ENCODE data around the gene DST. TPM values are rescaled to one million over a fixed set of nuclear protein-coding genes. Genes with fewer than 3 reads are reported as not detected.

Gene DST
- total RNA-seq, 1 experiment from 2014 or later = 91.9 TPM

DNA sequence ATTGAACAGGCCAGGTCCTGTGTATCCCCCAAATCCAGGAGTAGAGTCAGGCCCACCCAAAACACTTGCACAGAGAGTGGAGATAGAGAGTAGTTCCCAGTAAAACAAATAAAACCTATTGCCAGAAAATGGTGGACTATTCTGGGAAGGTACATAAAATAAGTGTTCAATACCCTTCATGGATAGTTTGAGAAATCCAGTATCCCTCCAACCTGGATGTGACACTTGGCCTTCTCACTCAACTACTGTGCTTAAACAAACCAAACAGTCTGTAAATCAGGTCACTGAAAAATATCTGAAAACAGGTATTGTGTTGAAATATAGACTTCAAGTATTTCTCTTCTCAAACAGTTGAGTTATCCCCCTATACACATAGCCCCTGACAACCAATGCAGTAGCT is 233.7 kb downstream of the DST start:
- H2BK15ac ChIP-seq (ENCODE audit: low read depth, low read length) = no peak overlapping the region
- H3T11ph ChIP-seq (ENCODE audit: low read length) = no peak overlapping the region
- H3K79me2 ChIP-seq (ENCODE audit: insufficient read depth, low read length) = no peaks in the 10 kb centered on the region
- H3K18ac ChIP-seq (ENCODE audit: insufficient read length, low read depth, low read length) = no peak overlapping the region
- H2AFZ ChIP-seq (ENCODE audit: low read length) = no peak overlapping the region
- no peaks in the 10 kb centered on the region for H3K9me3 Mint-ChIP-seq
- H4K8ac ChIP-seq (replicated peaks; ENCODE audit: insufficient read length, low read depth, low read length) = no peak overlapping the region
- H3K27me3 ChIP-seq (ENCODE audit: insufficient read depth, low read length) = no peaks in the 10 kb centered on the region
- no peak overlapping the region for H4K5ac ChIP-seq (ENCODE audit: insufficient read length, low read depth, low read length)
- no peaks in the 10 kb centered on the region for H3K79me1 ChIP-seq (ENCODE audit: insufficient read depth, low read depth, low read length, poor library complexity, severe bottlenecking)
- H4K91ac ChIP-seq (ENCODE audit: insufficient read length, low read depth, low read length) = no peak overlapping the region
- no peak overlapping the region for H2BK20ac ChIP-seq (ENCODE audit: low read depth, low read length, poor library complexity, severe bottlenecking)
- no peak overlapping the region for H2BK5ac ChIP-seq (ENCODE audit: insufficient read length, low read length)
- H3K23ac ChIP-seq (ENCODE audit: insufficient read length, low read depth, low read length) = no peak overlapping the region
- no peak overlapping the region for H3K4me2 ChIP-seq (ENCODE audit: insufficient read depth, insufficient read length, low read length)
- H3K4me1 ChIP-seq (ENCODE audit: insufficient read depth, low read length) = no peaks in the 10 kb centered on the region
- H3K9ac ChIP-seq (ENCODE audit: extremely low read depth, insufficient read length, low read length) = no peak overlapping the region
- no peak overlapping the region for H2BK12ac ChIP-seq (ENCODE audit: insufficient read length, low read depth, low read length)
- no peak overlapping the region for H3K14ac ChIP-seq (ENCODE audit: insufficient read depth, low read length)
- TF ChIP-seq, protein P1, sequence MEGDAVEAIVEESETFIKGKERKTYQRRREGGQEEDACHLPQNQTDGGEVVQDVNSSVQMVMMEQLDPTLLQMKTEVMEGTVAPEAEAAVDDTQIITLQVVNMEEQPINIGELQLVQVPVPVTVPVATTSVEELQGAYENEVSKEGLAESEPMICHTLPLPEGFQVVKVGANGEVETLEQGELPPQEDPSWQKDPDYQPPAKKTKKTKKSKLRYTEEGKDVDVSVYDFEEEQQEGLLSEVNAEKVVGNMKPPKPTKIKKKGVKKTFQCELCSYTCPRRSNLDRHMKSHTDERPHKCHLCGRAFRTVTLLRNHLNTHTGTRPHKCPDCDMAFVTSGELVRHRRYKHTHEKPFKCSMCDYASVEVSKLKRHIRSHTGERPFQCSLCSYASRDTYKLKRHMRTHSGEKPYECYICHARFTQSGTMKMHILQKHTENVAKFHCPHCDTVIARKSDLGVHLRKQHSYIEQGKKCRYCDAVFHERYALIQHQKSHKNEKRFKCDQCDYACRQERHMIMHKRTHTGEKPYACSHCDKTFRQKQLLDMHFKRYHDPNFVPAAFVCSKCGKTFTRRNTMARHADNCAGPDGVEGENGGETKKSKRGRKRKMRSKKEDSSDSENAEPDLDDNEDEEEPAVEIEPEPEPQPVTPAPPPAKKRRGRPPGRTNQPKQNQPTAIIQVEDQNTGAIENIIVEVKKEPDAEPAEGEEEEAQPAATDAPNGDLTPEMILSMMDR (conservative IDR thresholded peaks at IDR 0.05) = no peak
- H2AK5ac ChIP-seq (ENCODE audit: insufficient read length, low read length) = no peak overlapping the region
- H3K56ac ChIP-seq (ENCODE audit: insufficient read length, low read depth, low read length) = no peak overlapping the region
- no peak overlapping the region for H3K27ac ChIP-seq (ENCODE audit: insufficient read length, low read depth, low read length)
- H3K4me3 Mint-ChIP-seq = no peak overlapping the region
- no peaks in the 10 kb centered on the region for H3K23me2 ChIP-seq (ENCODE audit: insufficient read length, low read depth, low read length, poor library complexity, severe bottlenecking)
- H4K20me1 ChIP-seq (ENCODE audit: control insufficient read depth, insufficient read depth, insufficient read length) = no peaks in the 10 kb centered on the region
- no peak overlapping the region for H2BK120ac ChIP-seq (ENCODE audit: low read depth, low read length, poor library complexity, severe bottlenecking)
- no peak for DNase-seq
- H3K27me3 Mint-ChIP-seq (ENCODE audit: low read depth) = no peaks in the 10 kb centered on the region
- H3K9me3 ChIP-seq (ENCODE audit: control insufficient read depth, low read depth, low read length) = no peaks in the 10 kb centered on the region
- no peak overlapping the region for H3K27ac Mint-ChIP-seq
- H3K4ac ChIP-seq (ENCODE audit: low read depth, low read length) = no peak overlapping the region
- no peaks in the 10 kb centered on the region for H3K36me3 Mint-ChIP-seq (ENCODE audit: insufficient read depth in 1 of 3, low read depth in 3 of 3)
- no peaks in the 10 kb centered on the region for H3K4me1 Mint-ChIP-seq
